WTC11 (cell line): Measurements from ENCODE around the gene SLC9A9. TPM values are rescaled to one million over a fixed set of nuclear protein-coding genes. Genes with fewer than 3 reads are reported as not detected.

Experiments used
- ATAC-seq: fragments of 200-7000 bp; cut with Tn5 transposase; 2 replicates; pipeline ENCODE4 v1.10.0; 2021; ENCODE audit warnings: mild to moderate bottlenecking, moderate library complexity
- CTCF ChIA-PET: fragments of 300-600 bp; sonication (Branson Sonifier 250); formaldehyde crosslinking; loops from one replicate; lab custom pipeline; 2021; ENCODE audit warnings: antibody characterized with exemption; lab: Charles Lee
- POLR2A ChIA-PET: fragments of 350-600 bp; sonication (Branson Sonifier 250); formaldehyde crosslinking; loops from one replicate; lab custom pipeline; 2021; ENCODE audit warnings: antibody characterized with exemption; lab: Charles Lee
- DNase-seq: peaks from one replicate; pipeline ENCODE4 v3.0.0; 2021; ENCODE audit warnings: low spot score
- H3K27ac Mint-ChIP-seq: 2 replicates; pipeline ENCODE4 v1.8.0; 2021; ENCODE audit warnings: mixed read lengths
- H3K27me3 Mint-ChIP-seq: 2 replicates; pipeline ENCODE4 v1.8.0; 2021; ENCODE audit warnings: low read depth, mild to moderate bottlenecking, moderate library complexity, mixed read lengths
- H3K36me3 Mint-ChIP-seq: 2 replicates; pipeline ENCODE4 v1.8.0; 2021; ENCODE audit warnings: mixed read lengths
- H3K4me1 Mint-ChIP-seq: 2 replicates; pipeline ENCODE4 v1.8.0; 2022; ENCODE audit warnings: mixed read lengths
- H3K4me3 Mint-ChIP-seq: 2 replicates; pipeline ENCODE4 v1.8.0; 2021; ENCODE audit warnings: mild to moderate bottlenecking, moderate library complexity, mixed read lengths
- H3K9me3 Mint-ChIP-seq: 2 replicates; pipeline ENCODE4 v1.8.0; 2021; ENCODE audit warnings: mixed read lengths
- CBFB ChIP-seq: sonication (generic); formaldehyde crosslinking; IDR thresholded peaks from 2 replicates; pipeline ENCODE4 v1.8.1; 2022; ENCODE audit warnings: mild to moderate bottlenecking, low read depth, missing genetic modification reagents
- CREB1 ChIP-seq: sonication (generic); formaldehyde crosslinking; IDR thresholded peaks from 2 replicates; pipeline ENCODE4 v1.8.0; 2023; ENCODE audit warnings: mild to moderate bottlenecking, missing genetic modification reagents
- E2F1 ChIP-seq: sonication (generic); formaldehyde crosslinking; IDR thresholded peaks from 2 replicates; pipeline ENCODE4 v1.8.0; 2022; ENCODE audit warnings: mild to moderate bottlenecking, missing genetic modification reagents
- ESRRA ChIP-seq: sonication (generic); formaldehyde crosslinking; IDR thresholded peaks from 2 replicates; pipeline ENCODE4 v1.8.1; 2022; ENCODE audit warnings: mild to moderate bottlenecking, missing genetic modification reagents, borderline replicate concordance
- FOXP1 ChIP-seq: sonication (generic); formaldehyde crosslinking; IDR thresholded peaks from 2 replicates; pipeline ENCODE4 v1.8.0; 2022; ENCODE audit warnings: missing genetic modification reagents, mild to moderate bottlenecking, moderate library complexity, borderline replicate concordance
- HMGXB4 ChIP-seq: sonication (generic); formaldehyde crosslinking; IDR thresholded peaks from 2 replicates; pipeline ENCODE4 v1.8.1; 2023; ENCODE audit warnings: mild to moderate bottlenecking, moderate library complexity, missing genetic modification reagents
- MLX ChIP-seq: sonication (generic); formaldehyde crosslinking; IDR thresholded peaks from 2 replicates; pipeline ENCODE4 v1.8.1; 2023; ENCODE audit warnings: mild to moderate bottlenecking, missing genetic modification reagents, moderate library complexity
- MXD4 ChIP-seq: fragments of 250-450 bp; sonication (Bioruptor Pico); IDR thresholded peaks from 2 replicates; pipeline ENCODE4 v1.8.0; 2021; ENCODE audit warnings: mild to moderate bottlenecking, moderate library complexity, borderline replicate concordance
- NFE2L1 ChIP-seq: sonication (generic); formaldehyde crosslinking; IDR thresholded peaks from 2 replicates; pipeline ENCODE4 v1.8.1; 2023; ENCODE audit warnings: missing genetic modification reagents
- NFYB ChIP-seq: sonication (generic); formaldehyde crosslinking; conservative IDR thresholded peaks from 2 replicates; pipeline ENCODE4 v1.8.0; 2022; ENCODE audit warnings: low read depth, missing genetic modification reagents
- NR1H2 ChIP-seq: sonication (generic); formaldehyde crosslinking; IDR thresholded peaks from 2 replicates; pipeline ENCODE4 v1.9.0; 2021; ENCODE audit warnings: mild to moderate bottlenecking, moderate library complexity, missing genetic modification reagents
- NR2C2 ChIP-seq: sonication (generic); formaldehyde crosslinking; IDR thresholded peaks from 2 replicates; pipeline ENCODE4 v1.8.0; 2022; ENCODE audit warnings: mild to moderate bottlenecking, missing genetic modification reagents
- SOX15 ChIP-seq: fragments of 250-450 bp; sonication (Bioruptor Pico); IDR thresholded peaks from 2 replicates; pipeline ENCODE4 v1.9.0; 2021; ENCODE audit warnings: mild to moderate bottlenecking
- TEAD1 ChIP-seq: sonication (generic); formaldehyde crosslinking; IDR thresholded peaks from 2 replicates; pipeline ENCODE4 v1.8.0; 2022; ENCODE audit warnings: mild to moderate bottlenecking, missing genetic modification reagents
- ZNF121 ChIP-seq: sonication (generic); formaldehyde crosslinking; IDR thresholded peaks from 2 replicates; pipeline ENCODE4 v1.8.0; 2023; ENCODE audit warnings: missing genetic modification reagents
- ZNF219 ChIP-seq: sonication (generic); formaldehyde crosslinking; IDR thresholded peaks from 2 replicates; pipeline ENCODE4 v1.8.0; 2023; ENCODE audit warnings: missing genetic modification reagents, mild to moderate bottlenecking, borderline replicate concordance
- ZNF263 ChIP-seq: sonication (generic); formaldehyde crosslinking; IDR thresholded peaks from 2 replicates; pipeline ENCODE4 v1.8.1; 2022; ENCODE audit warnings: low read depth, mild to moderate bottlenecking, moderate library complexity, missing genetic modification reagents
- ZNF317 ChIP-seq: sonication (generic); formaldehyde crosslinking; IDR thresholded peaks from 2 replicates; pipeline ENCODE4 v1.8.1; 2023; ENCODE audit warnings: low read depth, mild to moderate bottlenecking, moderate library complexity, missing genetic modification reagents, borderline replicate concordance
- ZNF423 ChIP-seq: fragments of 250-450 bp; sonication (Bioruptor Pico); IDR thresholded peaks from 2 replicates; pipeline ENCODE4 v2.1.2; 2022; ENCODE audit warnings: mild to moderate bottlenecking, moderate library complexity
- total RNA-seq: library from RNA; stranded (reverse); gene quantifications from 3 replicates; pipeline ENCODE4 v1.2.3, GENCODE V29; 2021
- TF ChIP-seq, protein P1 (sequence below): fragments of 250-450 bp; sonication (Bioruptor Pico); IDR thresholded peaks from 2 replicates; pipeline ENCODE4 v1.9.0; 2021; ENCODE audit warnings: mild to moderate bottlenecking

Gene SLC9A9
- total RNA-seq, 1 experiment from 2014 or later = 1.2 TPM

GRCh38 chr3:143677430-143677829 lies 170.8 kb downstream of the SLC9A9 start:
- H3K9me3 Mint-ChIP-seq = no peaks in the 10 kb centered on the region
- TF ChIP-seq MXD4 (CRISPR knock-in tag) = no peak
- no peak for TF ChIP-seq CBFB (CRISPR knock-in tag)
- TF ChIP-seq FOXP1 = no peak
- no peak for TF ChIP-seq NFYB
- no peak for TF ChIP-seq MLX (CRISPR knock-in tag)
- TF ChIP-seq, protein P1, sequence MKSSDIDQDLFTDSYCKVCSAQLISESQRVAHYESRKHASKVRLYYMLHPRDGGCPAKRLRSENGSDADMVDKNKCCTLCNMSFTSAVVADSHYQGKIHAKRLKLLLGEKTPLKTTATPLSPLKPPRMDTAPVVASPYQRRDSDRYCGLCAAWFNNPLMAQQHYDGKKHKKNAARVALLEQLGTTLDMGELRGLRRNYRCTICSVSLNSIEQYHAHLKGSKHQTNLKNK (CRISPR knock-in tag) = no peak
- no peak for TF ChIP-seq ZNF121 (CRISPR knock-in tag)
- TF ChIP-seq SOX15 = no peak
- no peak for TF ChIP-seq ZNF263 (CRISPR knock-in tag)
- TF ChIP-seq E2F1 = no peak
- no peak for TF ChIP-seq TEAD1 (CRISPR knock-in tag)
- no peak for TF ChIP-seq HMGXB4 (CRISPR knock-in tag)
- TF ChIP-seq, all 79 proteins: peak for 0
- ATAC-seq (no peak), DNase-seq (no peak)
- Mint-ChIP-seq H3K4me1 (peaks cover 5% of the 10 kb centered on the region; the same call in 1 of the 2 replicates), H3K4me3 (no peak overlapping the region), H3K36me3 (no peaks in the 10 kb centered on the region), H3K27me3 (no peaks in the 10 kb centered on the region), H3K27ac (no peak overlapping the region)
- ChIA-PET CTCF (interaction anchor here (0.7 kb wide), 1 partner anchor 474 kb away, joined by 4 read pairs; no protein-coding TSS in a partner anchor), POLR2A (no interaction called here)

DNA sequence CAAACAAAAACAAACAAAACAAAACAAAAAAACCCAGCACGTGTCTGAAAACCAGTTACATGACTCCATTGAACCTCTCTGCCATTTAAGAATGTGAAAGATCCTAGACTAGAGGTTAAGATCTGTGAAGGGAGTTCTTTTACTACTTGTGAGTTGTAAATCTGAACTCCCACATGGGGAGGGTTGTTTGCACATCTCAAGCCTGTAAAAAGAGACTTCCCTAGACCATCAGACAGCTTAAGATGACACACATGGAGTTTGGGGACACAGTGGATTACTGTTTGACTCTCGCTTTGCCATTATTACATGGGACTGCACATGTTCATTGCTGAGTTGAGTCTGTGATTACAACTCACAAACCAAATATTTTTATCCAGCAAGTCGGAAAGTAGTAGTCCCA lies 171.5 kb downstream of the SLC9A9 start:
- ATAC-seq = no peak

DNA sequence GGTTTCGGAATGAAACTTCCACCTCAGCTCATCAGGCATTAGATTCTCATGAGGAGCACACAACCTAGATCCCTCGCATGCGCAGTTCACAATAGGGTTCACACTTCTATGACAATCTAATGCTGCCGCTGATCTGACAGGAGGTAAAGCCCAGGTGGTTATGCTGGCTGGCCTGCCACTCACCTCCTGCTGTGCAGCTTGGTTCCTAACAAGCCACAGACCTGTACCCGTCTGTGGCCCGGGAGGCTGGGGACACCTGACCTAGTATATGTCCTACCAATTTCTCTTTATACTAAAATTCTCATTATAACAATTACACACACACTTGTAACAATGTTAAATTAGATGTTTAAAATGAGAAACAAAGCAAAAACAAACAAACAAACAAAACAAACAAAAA lies 172.2 kb downstream of the SLC9A9 start:
- no peak overlapping the region for H3K27ac Mint-ChIP-seq
- no peaks in the 10 kb centered on the region for H3K9me3 Mint-ChIP-seq
- DNase-seq = no peak
- no peak overlapping the region for H3K4me3 Mint-ChIP-seq
- ChIA-PET CTCF (no interaction called here), POLR2A (no interaction called here)
- H3K27me3 Mint-ChIP-seq = no peaks in the 10 kb centered on the region
- H3K4me1 Mint-ChIP-seq = no peaks in the 10 kb centered on the region; the same call in 1 of the 2 replicates
- no peak for ATAC-seq
- H3K36me3 Mint-ChIP-seq = no peaks in the 10 kb centered on the region
- TF ChIP-seq NFE2L1 (CRISPR knock-in tag) = no peak
- no peak for TF ChIP-seq ZNF317
- TF ChIP-seq ESRRA = no peak
- TF ChIP-seq HMGXB4 (CRISPR knock-in tag) = no peak
- no peak for TF ChIP-seq ZNF423 (CRISPR knock-in tag)
- TF ChIP-seq, protein P1 (CRISPR knock-in tag) = no peak
- no peak for TF ChIP-seq CREB1 (CRISPR knock-in tag)
- no peak for TF ChIP-seq NR1H2
- TF ChIP-seq ZNF219 (CRISPR knock-in tag) = no peak
- TF ChIP-seq, all 79 proteins: peak for 0

More for the DNA sequence above, 171.5 kb downstream of the SLC9A9 start:
- no peak for TF ChIP-seq NR2C2
- TF ChIP-seq, protein P1 (CRISPR knock-in tag) = no peak
- TF ChIP-seq, all 79 proteins: peak for 0
- no peak overlapping the region for H3K4me3 Mint-ChIP-seq
- peaks cover 2% of the 10 kb centered on the region; the same call in 1 of the 2 replicates for H3K4me1 Mint-ChIP-seq
- DNase-seq = no peak
- no peaks in the 10 kb centered on the region for H3K36me3 Mint-ChIP-seq
- H3K27me3 Mint-ChIP-seq = no peaks in the 10 kb centered on the region
- ChIA-PET CTCF (no interaction called here), POLR2A (no interaction called here)
- H3K27ac Mint-ChIP-seq = no peak overlapping the region
- no peaks in the 10 kb centered on the region for H3K9me3 Mint-ChIP-seq
